Measurements from ENCODE around the gene SPEF1. TPM values are rescaled to one million over a fixed set of nuclear protein-coding genes. Genes with fewer than 3 reads are reported as not detected.
A peak's percentile ranks its signal among the peaks of the same experiment; 100 is the strongest.

Gene SPEF1
- total RNA-seq, 4 donors from 2014 or later = 0.19 TPM; not detected in 3

- H3K4me1 ChIP-seq = peaks cover 27 to 77% (median 42%) of the 10 kb centered on the region in 3 donors
- no peak for TF ChIP-seq CTCF (IDR thresholded peaks at IDR 0.05)
- TF ChIP-seq POLR2A (IDR thresholded peaks at IDR 0.05) = no peak
- WGBS, 2 donors = 83 to 89% methylated on average over 6 to 12 of the region's 12 CpGs
- no peaks in the 10 kb centered on the region for H3K27me3 ChIP-seq
- H3K9me3 ChIP-seq = no peaks in the 10 kb centered on the region
- H3K4me3 ChIP-seq = no peak overlapping the region
- H3K36me3 ChIP-seq = no peaks in the 10 kb centered on the region
- peak overlapping the region in 1 of 4 donors; percentile 91 for H3K27ac ChIP-seq
- DNase-seq = no peak
- intact Hi-C loops (cut with DNase I) = no loop called here
Measured at GRCh38 chr20:3813848-3814581, 32.8 kb upstream of the SPEF1 start.

- WGBS, 2 donors = 60 to 62% methylated on average over 8 of the region's 8 CpGs
- H3K27ac ChIP-seq = peak overlapping the region in 3 of 4 donors; percentile 91 to 95 (median 92)
- no peak for DNase-seq
- H3K9me3 ChIP-seq = no peaks in the 10 kb centered on the region
- H3K27me3 ChIP-seq = no peaks in the 10 kb centered on the region
- H3K4me3 ChIP-seq = no peak overlapping the region
- H3K36me3 ChIP-seq = no peaks in the 10 kb centered on the region
- H3K4me1 ChIP-seq = peaks cover 24 to 77% (median 37%) of the 10 kb centered on the region in 3 donors
- TF ChIP-seq CTCF (IDR thresholded peaks at IDR 0.05) (no peak), POLR2A (IDR thresholded peaks at IDR 0.05) (no peak)
- intact Hi-C loops (cut with DNase I) = no loop called here
Measured at GRCh38 chr20:3812975-3813847, 32.0 kb upstream of the SPEF1 start.

- no peak for DNase-seq
- H3K27ac ChIP-seq = peak overlapping the region; percentile 78 to 95 (median 92)
- H3K9me3 ChIP-seq = no peaks in the 10 kb centered on the region
- H3K4me3 ChIP-seq = peak overlapping the region in 1 of 4 donors; percentile 64
- WGBS, 2 donors = 85 to 95% methylated on average over 2 to 9 of the region's 9 CpGs
- no peaks in the 10 kb centered on the region for H3K36me3 ChIP-seq
- TF ChIP-seq POLR2A (IDR thresholded peaks at IDR 0.05) (no peak), CTCF (IDR thresholded peaks at IDR 0.05) (peak in 1 of 6 experiments; percentile 5)
- no peaks in the 10 kb centered on the region for H3K27me3 ChIP-seq
- peaks cover 32 to 84% (median 44%) of the 10 kb centered on the region in 3 donors for H3K4me1 ChIP-seq
- intact Hi-C loops (cut with DNase I) = no loop called here
Measured at GRCh38 chr20:3812259-3812681, 31.0 kb upstream of the SPEF1 start.

- Histone ChIP-seq H3K9me3 (no peaks in the 10 kb centered on the region), H3K27me3 (no peaks in the 10 kb centered on the region), H3K4me1 (peaks cover 38 to 90% (median 50%) of the 10 kb centered on the region in 3 donors), H3K4me3 (peak overlapping the region in 3 of 4 donors; percentile 33 to 64 (median 37)), H3K27ac (peak overlapping the region; percentile 78 to 95 (median 92)), H3K36me3 (no peaks in the 10 kb centered on the region)
- DNase-seq = peak; percentile 72
- 4 to 8% methylated on average over 9 to 18 of the region's 20 CpGs for whole genome bisulfite sequencing, 2 donors
- no peak for TF ChIP-seq CTCF (IDR thresholded peaks at IDR 0.05)
- peak in 2 of 4 donors; percentile 68 to 72 for TF ChIP-seq POLR2A (IDR thresholded peaks at IDR 0.05)
- intact Hi-C loops (cut with DNase I) = no loop called here
Measured at GRCh38 chr20:3811467-3812258, 30.4 kb upstream of the SPEF1 start.

Measured in esophagus squamous epithelium (tissue), 5 donors.